GM13976 (cell line): ENCODE results near the gene ATXN1.

Source experiments
- DNase-seq: peaks from one replicate; pipeline ENCODE4 v3.0.0; 2012; ENCODE audit warnings: low spot score
- CTCF ChIP-seq: IDR thresholded peaks from 2 replicates; pipeline ENCODE4 v1.5.1; 2012; ENCODE audit warnings: borderline replicate concordance, mild to moderate bottlenecking; ENCODE audit not compliant: insufficient read depth; ENCODE audit errors: extremely low read depth, missing control alignments, control extremely low read depth
- in situ Hi-C: fragments of 300-500 bp; cut with MboI; formaldehyde crosslinking; loops from one replicate; pipeline ENCODE4 v1.12.0; 2022; ENCODE audit warnings: low sequenced_read_pairs, mixed read lengths, inconsistent platforms; ENCODE audit not compliant: unreplicated experiment

Gene ATXN1

GRCh38 chr6:16756660-16757255, 4.5 kb downstream of the ATXN1 start:
- in situ Hi-C loops, result loop anchor here (25.0 kb wide), 1 partner anchor 244 kb away; no protein-coding TSS in a partner anchor
- no peak for TF ChIP-seq CTCF
- DNase-seq, result no peak

- TF ChIP-seq CTCF, result no peak
- DNase-seq, result no peak
- in situ Hi-C loops, result loop anchor here (25.0 kb wide), 1 partner anchor 243 kb away; no protein-coding TSS in a partner anchor
Observed at GRCh38 chr6:16755544-16755943, 5.7 kb downstream of the ATXN1 start.

GRCh38 chr6:16754876-16755275, 6.4 kb downstream of the ATXN1 start:
- TF ChIP-seq CTCF, result no peak
- DNase-seq, result no peak
- in situ Hi-C loops, result loop anchor here (25.0 kb wide), 1 partner anchor 243 kb away; no protein-coding TSS in a partner anchor

- DNase-seq, result no peak
- no peak for TF ChIP-seq CTCF
- in situ Hi-C loops, result loop anchor here (25.0 kb wide), 1 partner anchor 242 kb away; no protein-coding TSS in a partner anchor
Observed at GRCh38 chr6:16754274-16754673, 7.0 kb downstream of the ATXN1 start.

GRCh38 chr6:16753341-16753740, 7.9 kb downstream of the ATXN1 start:
- DNase-seq, result no peak
- TF ChIP-seq CTCF, result no peak
- in situ Hi-C loops, result loop anchor here (25.0 kb wide), 1 partner anchor 241 kb away; no protein-coding TSS in a partner anchor

- TF ChIP-seq CTCF, result no peak
- no peak for DNase-seq
- in situ Hi-C loops, result loop anchor here (25.0 kb wide), 1 partner anchor 240 kb away; no protein-coding TSS in a partner anchor
Observed at GRCh38 chr6:16752206-16752866, 8.9 kb downstream of the ATXN1 start.
